K562 (cell line): ENCODE measurements around the gene BCL11A. TPM values are rescaled to one million over a fixed set of nuclear protein-coding genes. Genes with fewer than 3 reads are reported as not detected.

ENCODE experiments used
- ATAC-seq: fragments of 200-7000 bp; cut with Tn5 transposase; 3 replicates; pipeline ENCODE4 v1.9.1; 2020; ENCODE audit warnings: moderate library complexity
- BruUV-seq: library from RNA; stranded (reverse); fragments of 400-500 nt; replicated peaks from 2 replicates; lab custom pipeline; 2021; lab: Mats Ljungman, UMichigan
- CTCF ChIA-PET: fragments of 300-600 bp; formaldehyde crosslinking; extraction: SDS; loops from one replicate; lab custom pipeline; 2021; ENCODE audit warnings: low intra/inter-chr PET ratio; lab: Yijun Ruan, JAX
- POLR2A ChIA-PET: fragments of 300-600, 350-650 bp; sonication (Branson Sonifier 250); formaldehyde crosslinking; extraction: SDS; loops from one replicate; lab custom pipeline; 2021; ENCODE audit warnings: antibody characterized with exemption, inconsistent platforms; lab: Yijun Ruan, JAX
- DNase-seq, 4 experiments: peaks; one replicate each; pipeline versions ENCODE4 v3.0.0 to v3.0.0-alpha.2; 2011 to 2018; ENCODE audit warnings: low spot score in 3 of 4, mixed read lengths in 3 of 4; ENCODE audit errors: extremely low read depth in 1 of 4
- FAIRE-seq: peaks from 2 replicates; lab custom pipeline; 2011; peaks lifted over from hg19 to GRCh38; lab: Jason Lieb, UNC
- H2AFZ ChIP-seq: 2 replicates; pipeline ENCODE4 v1.6.0; 2011; ENCODE audit warnings: low read depth, low read length, control low read depth, inconsistent platforms
- H3K27ac ChIP-seq: fragments of 200-600 bp; 3 replicates; pipeline ENCODE4 v1.8.0; 2011; ENCODE audit warnings: low read depth, mild to moderate bottlenecking, control low read depth, inconsistent platforms, low read length, moderate library complexity, mixed read lengths; ENCODE audit errors: extremely low read depth
- H3K27me3 ChIP-seq, 2 experiments: fragments of 300-600 bp in 1 of 2; 2 replicates in 1 of 2; 3 replicates in 1 of 2; pipeline versions ENCODE4 v1.6.0 to v1.8.0; 2011; ENCODE audit warnings: inconsistent platforms in 2 of 2, low read length in 2 of 2, mild to moderate bottlenecking in 1 of 2, mixed read lengths in 1 of 2, moderate library complexity in 1 of 2; ENCODE audit not compliant: control insufficient read depth in 2 of 2, insufficient read depth in 2 of 2
- H3K36me3 ChIP-seq: fragments of 300-600 bp; 3 replicates; pipeline ENCODE4 v1.8.0; 2011; ENCODE audit warnings: mild to moderate bottlenecking, low read length, inconsistent platforms; ENCODE audit not compliant: control insufficient read depth, insufficient read depth
- H3K4me1 ChIP-seq, 2 experiments: fragments of 200-600 bp in 1 of 2; replicated peaks in 1 of 2; 2 replicates in 1 of 2; 3 replicates in 1 of 2; pipeline versions ENCODE4 v1.5.1 to v1.8.0; 2011; ENCODE audit warnings: inconsistent platforms in 2 of 2, low read length in 2 of 2, mild to moderate bottlenecking in 1 of 2, mixed read lengths in 1 of 2, moderate library complexity in 1 of 2; ENCODE audit not compliant: control insufficient read depth in 2 of 2, insufficient read depth in 2 of 2
- H3K4me2 ChIP-seq: 2 replicates; pipeline ENCODE4 v1.6.1; 2011; ENCODE audit warnings: low read length, control low read depth, inconsistent platforms, mixed read lengths; ENCODE audit not compliant: insufficient read depth
- H3K4me3 ChIP-seq: fragments of 200-600 bp; sonication (generic), shearing (Covaris generic); 2 replicates; pipeline ENCODE4 v1.5.1; 2016; ENCODE audit warnings: control low read depth, inconsistent platforms
- H3K79me2 ChIP-seq: fragments of 200-600 bp; 3 replicates; pipeline ENCODE4 v1.8.0; 2011; ENCODE audit warnings: low read length, inconsistent platforms; ENCODE audit not compliant: control insufficient read depth, insufficient read depth
- H3K9ac ChIP-seq, 2 experiments: 2 replicates each; pipeline versions ENCODE4 v1.6.0 to v1.6.1; 2011; ENCODE audit warnings: low read depth in 2 of 2, low read length in 2 of 2, control low read depth in 1 of 2, inconsistent platforms in 1 of 2, mild to moderate bottlenecking in 1 of 2, mixed read lengths in 1 of 2; ENCODE audit not compliant: insufficient read depth in 1 of 2
- H3K9me1 ChIP-seq: one replicate; pipeline ENCODE4 v1.6.0; 2011; ENCODE audit warnings: inconsistent platforms, mild to moderate bottlenecking, low read length, moderate library complexity; ENCODE audit not compliant: control insufficient read depth, insufficient read depth
- H3K9me3 ChIP-seq: replicated peaks from 2 replicates; pipeline ENCODE4 v1.5.1; 2011; ENCODE audit warnings: low read depth, low read length, inconsistent platforms; ENCODE audit not compliant: control insufficient read depth, insufficient read depth
- H4K20me1 ChIP-seq: replicated peaks from 2 replicates; pipeline ENCODE4 v1.6.1; 2011; ENCODE audit warnings: low read length, inconsistent platforms, mixed read lengths; ENCODE audit not compliant: control insufficient read depth, insufficient read depth
- CBX5 ChIP-seq: IDR thresholded peaks from 2 replicates; pipeline ENCODE4 v1.6.1; 2014; ENCODE audit warnings: low read depth, borderline replicate concordance
- CCAR2 ChIP-seq: fragments of 200-400 bp; formaldehyde crosslinking; IDR thresholded peaks from 2 replicates; pipeline ENCODE4 v1.6.1; 2017; ENCODE audit warnings: mild to moderate bottlenecking, low read depth, low read length
- GATAD2A ChIP-seq: fragments of 450-650 bp; IDR thresholded peaks from 2 replicates; pipeline ENCODE4 v1.6.1; 2017
- KLF13 ChIP-seq: fragments of 450-650 bp; IDR thresholded peaks from 2 replicates; pipeline ENCODE4 v1.6.1; 2016; ENCODE audit warnings: missing genetic modification characterization, low read depth, mild to moderate bottlenecking, missing compliant biosample characterization, moderate library complexity, borderline replicate concordance
- NBN ChIP-seq: fragments of 450-650 bp; IDR thresholded peaks from 2 replicates; pipeline ENCODE4 v1.6.1; 2016; ENCODE audit warnings: low read depth, mild to moderate bottlenecking
- RFX7 ChIP-seq: fragments of 250-450 bp; sonication (Bioruptor Pico); IDR thresholded peaks from 2 replicates; pipeline ENCODE4 v1.5.1; 2021; ENCODE audit warnings: mild to moderate bottlenecking
- TFAM ChIP-seq: fragments of 250-450 bp; sonication (Bioruptor Pico); conservative IDR thresholded peaks from 2 replicates; pipeline ENCODE4 v1.5.0; 2021; ENCODE audit warnings: mild to moderate bottlenecking, moderate library complexity
- ZFP36 ChIP-seq: fragments of 150-350 bp; IDR thresholded peaks from 2 replicates; pipeline ENCODE4 v1.6.1; 2018; ENCODE audit warnings: low read length, low read depth; ENCODE audit not compliant: partially characterized antibody
- ZNF347 ChIP-seq: fragments of 450-650 bp; formaldehyde crosslinking; IDR thresholded peaks from 2 replicates; pipeline ENCODE4 v1.4.0; 2020; ENCODE audit warnings: low read depth, mild to moderate bottlenecking, moderate library complexity
- WGBS: fragments of 100-300 bp; shearing (Covaris generic); methylation state at CpG from one replicate; pipeline ENCODE4 v1.1.6; 2016; ENCODE audit warnings: low coverage, mixed read lengths; ENCODE audit not compliant: insufficient coverage; ENCODE audit errors: missing lambda C conversion rate; 5-methylcytosine and 5-hydroxymethylcytosine counted together
- in situ Hi-C: fragments of 300-500 bp; cut with MboI; formaldehyde crosslinking; loops from 4 replicates; pipeline ENCODE4 v1.15.0; 2018; ENCODE audit warnings: inconsistent platforms, mixed read lengths
- intact Hi-C: fragments of 100-400 bp; cut with micrococcal nuclease; formaldehyde crosslinking; loops from 2 replicates; pipeline ENCODE4 v1.14.2; 2022
- polyA plus RNA-seq, 8 experiments: library from polyadenylated mRNA; depleted of rRNA in 4 of 8; stranded (reverse) in 5 of 8; unstranded in 3 of 8; fragments of >200 nt; fragmentation: Nextera tagmentation in 2 of 8; fragmentation: Illumina TruSeq in 1 of 8; extraction: Ambion mirVana in 2 of 8; extraction: Trizol in 1 of 8; gene quantifications; 2 replicates each; pipeline versions ENCODE4 v1.2.1 to v1.2.3, GENCODE V29; 2011 to 2014; ENCODE audit warnings: inconsistent platforms in 1 of 8, missing spikeins in 1 of 8
- total RNA-seq, 7 experiments: library from RNA; depleted of rRNA in 6 of 7; stranded (reverse); fragments of >200 nt in 6 of 7; fragmentation: Illumina TruSeq in 2 of 7; extraction: Trizol in 2 of 7; gene quantifications; 2 replicates each; pipeline versions ENCODE4 v1.2.1 to v1.2.3, GENCODE V29; 2011 to 2021; ENCODE audit warnings: low replicate concordance in 1 of 7
- TF ChIP-seq, protein P1 (sequence below), 2 experiments: fragments of 450-650 bp in 1 of 2; sonication (generic) in 1 of 2; formaldehyde crosslinking in 1 of 2; IDR thresholded peaks in 1 of 2; conservative IDR thresholded peaks in 1 of 2; 2 replicates each; pipeline versions ENCODE4 v1.6.1 to v1.8.1; 2016 to 2023; ENCODE audit warnings: mild to moderate bottlenecking in 2 of 2, moderate library complexity in 2 of 2, inconsistent platforms in 1 of 2, missing genetic modification reagents in 1 of 2

BCL11A gene
- total and polyA plus RNA-seq, 9 of the 15 experiments (the other 6 are each of a cell fraction or from before 2014, with no cell fraction given): 0.13 TPM; not detected in 8

DNA sequence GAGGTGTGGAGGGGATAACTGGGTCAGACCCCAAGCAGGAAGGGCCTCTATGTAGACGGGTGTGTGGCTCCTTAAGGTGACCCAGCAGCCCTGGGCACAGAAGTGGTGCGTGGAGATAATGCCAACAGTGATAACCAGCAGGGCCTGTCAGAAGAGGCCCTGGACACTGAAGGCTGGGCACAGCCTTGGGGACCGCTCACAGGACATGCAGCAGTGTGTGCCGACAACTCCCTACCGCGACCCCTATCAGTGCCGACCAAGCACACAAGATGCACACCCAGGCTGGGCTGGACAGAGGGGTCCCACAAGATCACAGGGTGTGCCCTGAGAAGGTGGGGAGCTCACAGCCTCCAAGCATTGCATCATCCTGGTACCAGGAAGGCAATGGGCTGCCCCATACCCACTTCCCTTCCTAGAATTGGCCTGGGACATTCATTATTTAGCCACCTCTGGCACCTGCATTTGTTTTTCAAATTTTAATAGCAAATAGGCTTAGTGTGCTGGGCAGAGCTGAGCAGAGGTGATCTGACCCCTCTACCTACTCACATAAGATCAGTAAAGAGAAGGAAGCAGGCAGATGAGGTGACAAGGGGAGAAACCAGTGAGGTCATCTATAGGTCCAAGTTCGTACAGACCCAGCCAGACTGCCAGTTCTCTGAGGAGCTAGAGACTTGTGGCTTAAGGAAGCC lies 55.2 kb downstream of the BCL11A start:
- Histone ChIP-seq H3K4me1 (no peaks in the 10 kb centered on the region), H3K36me3 (no peaks in the 10 kb centered on the region), H3K27ac (no peak overlapping the region), H3K9me1 (no peaks in the 10 kb centered on the region), H3K4me3 (no peak overlapping the region), H3K9me3 (no peaks in the 10 kb centered on the region), H3K79me2 (no peaks in the 10 kb centered on the region), H3K27me3 (peaks cover 4 to 22% of the 10 kb centered on the region in 2 experiments; a peak in 3 of 5 replicates), H2AFZ (no peak overlapping the region), H3K9ac (no peak overlapping the region), H3K4me2 (no peak overlapping the region), H4K20me1 (0 out of 2 replicates have a peak, but pooled peaks cover 4% of the 10 kb centered on the region)
- BruUV-seq: no TSS peak
- 2% methylated on average over 8 of the region's 8 CpGs for WGBS
- TF ChIP-seq, protein P1, sequence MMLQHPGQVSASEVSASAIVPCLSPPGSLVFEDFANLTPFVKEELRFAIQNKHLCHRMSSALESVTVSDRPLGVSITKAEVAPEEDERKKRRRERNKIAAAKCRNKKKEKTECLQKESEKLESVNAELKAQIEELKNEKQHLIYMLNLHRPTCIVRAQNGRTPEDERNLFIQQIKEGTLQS (IDR thresholded peaks at IDR 0.05): no peak
- TF ChIP-seq, protein P1 (CRISPR knock-in tag; conservative IDR thresholded peaks at IDR 0.05): no peak
- no peak for TF ChIP-seq CCAR2
- TF ChIP-seq TFAM: no peak
- no peak for TF ChIP-seq KLF13 (tag)
- no peak for TF ChIP-seq GATAD2A
- no peak for TF ChIP-seq ZFP36
- TF ChIP-seq RFX7 (CRISPR knock-in tag): no peak
- TF ChIP-seq ZNF347 (CRISPR knock-in tag): no peak
- no peak for TF ChIP-seq CBX5
- TF ChIP-seq NBN: no peak
- FAIRE-seq: no peak
- in situ Hi-C loops (no loop called here), intact Hi-C loops (no loop called here)
- DNase-seq: no peak
- no peak for ATAC-seq
- CTCF ChIA-PET: no interaction called here
- POLR2A ChIA-PET: no interaction called here
